GM12891 (cell line): ENCODE measurements around the gene DPM2.

ENCODE experiments used
- DNase-seq: peaks from one replicate; pipeline ENCODE4 v3.0.0; 2011; ENCODE audit warnings: low spot score; ENCODE audit not compliant: insufficient read length
- FAIRE-seq: peaks from 2 replicates; lab custom pipeline; 2011; peaks lifted over from hg19 to GRCh38; lab: Jason Lieb, UNC
- PAX5 ChIP-seq: IDR thresholded peaks from 2 replicates; pipeline ENCODE4 v1.6.1; 2011; ENCODE audit warnings: low read length, moderate library complexity, mild to moderate bottlenecking; ENCODE audit not compliant: insufficient read depth, severe bottlenecking
- POLR2A ChIP-seq: IDR thresholded peaks from 2 replicates; pipeline ENCODE4 v1.6.1; 2011; ENCODE audit warnings: low read depth, low read length, control low read depth
- POLR2AphosphoS5 ChIP-seq: IDR thresholded peaks from 2 replicates; pipeline ENCODE4 v1.6.1; 2011; ENCODE audit warnings: low read depth, low read length, control low read depth
- POU2F2 ChIP-seq: IDR thresholded peaks from 2 replicates; pipeline ENCODE4 v1.6.1; 2011; ENCODE audit warnings: low read depth, mild to moderate bottlenecking, control low read depth, low read length, moderate library complexity
- SPI1 ChIP-seq: IDR thresholded peaks from 2 replicates; pipeline ENCODE4 v1.6.1; 2011; ENCODE audit warnings: low read depth, low read length, control low read depth
- TAF1 ChIP-seq: IDR thresholded peaks from 2 replicates; pipeline ENCODE4 v1.6.1; 2011; ENCODE audit warnings: low read depth, low read length, control low read depth

Gene DPM2

GRCh38 chr9:127947841-127948710 lies 10.4 kb upstream of the DPM2 start:
- FAIRE-seq (no peak), DNase-seq (no peak)
- TF ChIP-seq POLR2A (no peak), TAF1 (no peak), PAX5 (no peak), POLR2AphosphoS5 (no peak), SPI1 (no peak), POU2F2 (no peak)

GRCh38 chr9:127946728-127947127 lies 9.1 kb upstream of the DPM2 start:
- FAIRE-seq = no peak

GRCh38 chr9:127945942-127946341 lies 8.3 kb upstream of the DPM2 start:
- TF ChIP-seq SPI1 = no peak
- DNase-seq (no peak), FAIRE-seq (no peak)

More at GRCh38 chr9:127946728-127947127, 9.1 kb upstream of the DPM2 start:
- no peak for DNase-seq
- no peak for TF ChIP-seq SPI1
- no peak for TF ChIP-seq POU2F2
- no peak for TF ChIP-seq POLR2AphosphoS5
- no peak for TF ChIP-seq PAX5
- no peak for TF ChIP-seq TAF1
- no peak for TF ChIP-seq POLR2A

- DNase-seq = no peak
- no peak for TF ChIP-seq POU2F2
- no peak for TF ChIP-seq SPI1
- TF ChIP-seq PAX5 = no peak
- TF ChIP-seq TAF1 = no peak
- no peak for TF ChIP-seq POLR2A
- TF ChIP-seq POLR2AphosphoS5 = no peak
- no peak for FAIRE-seq
These were observed 7.7 kb upstream of the DPM2 start for GRCh38 chr9:127945338-127945737.

- FAIRE-seq = no peak
- TF ChIP-seq POU2F2 = no peak
- DNase-seq = no peak
These were observed 7.0 kb upstream of the DPM2 start for GRCh38 chr9:127944586-127945218.

GRCh38 chr9:127943731-127944144 lies 6.1 kb upstream of the DPM2 start:
- DNase-seq (peak; percentile 88), FAIRE-seq (peak; percentile 89)
- TF ChIP-seq POU2F2 (no peak), PAX5 (no peak), TAF1 (no peak), SPI1 (no peak), POLR2AphosphoS5 (no peak), POLR2A (no peak)

- TF ChIP-seq SPI1 (no peak), POLR2A (no peak), PAX5 (no peak), TAF1 (no peak), POU2F2 (no peak), POLR2AphosphoS5 (no peak)
- no peak for FAIRE-seq
- no peak for DNase-seq
These were observed 5.5 kb upstream of the DPM2 start for GRCh38 chr9:127943011-127943662.

GRCh38 chr9:127942216-127943010 lies 4.8 kb upstream of the DPM2 start:
- peak; percentile 67; the same call in 1 of the 2 replicates for TF ChIP-seq POU2F2
- no peak for TF ChIP-seq PAX5
- peak; percentile 69 for DNase-seq
- FAIRE-seq = peak; percentile 90

GRCh38 chr9:127941961-127942215 lies 4.2 kb upstream of the DPM2 start:
- TF ChIP-seq PAX5 (no peak), TAF1 (no peak), POLR2AphosphoS5 (no peak), SPI1 (no peak), POLR2A (no peak), POU2F2 (no peak)
- FAIRE-seq (no peak), DNase-seq (no peak)
